Endothelial cell of umbilical vein (primary cell): ENCODE results near the gene FBLN2. TPM values are rescaled to one million over a fixed set of nuclear protein-coding genes. Genes with fewer than 3 reads are reported as not detected.

ENCODE experiments used
- BruUV-seq: library from RNA; stranded (reverse); fragments of 400-500 nt; replicated peaks from 2 replicates; lab custom pipeline; 2021; lab: Mats Ljungman, UMichigan
- CTCF ChIA-PET: fragments of 300-600, 350-600 bp; sonication (Branson Sonifier 250); formaldehyde crosslinking; loops from one replicate; lab custom pipeline; 2021; ENCODE audit warnings: antibody characterized with exemption, inconsistent platforms; lab: Charles Lee
- POLR2A ChIA-PET: fragments of 300-600, 350-600 bp; sonication (Branson Sonifier 250); formaldehyde crosslinking; loops from one replicate; lab custom pipeline; 2021; ENCODE audit warnings: antibody characterized with exemption, inconsistent platforms; lab: Charles Lee
- DNase-seq: peaks from one replicate; pipeline ENCODE4 v3.0.0-alpha.2; 2011; ENCODE audit warnings: low read depth, low spot score
- FAIRE-seq: peaks from 2 replicates; lab custom pipeline; 2011; peaks lifted over from hg19 to GRCh38; lab: Jason Lieb, UNC
- H2AFZ ChIP-seq: 2 replicates; pipeline ENCODE4 v1.6.0; 2012; ENCODE audit warnings: low read depth, low read length, control low read depth, inconsistent platforms
- H3K27ac ChIP-seq: 2 replicates; pipeline ENCODE4 v1.5.1; 2011; ENCODE audit warnings: low read depth, mild to moderate bottlenecking, control low read depth, low read length, moderate library complexity; ENCODE audit not compliant: insufficient read depth
- H3K27me3 ChIP-seq, 2 experiments: 2 replicates each; pipeline versions ENCODE4 v1.6.0 to v1.6.1; 2011; ENCODE audit warnings: low read length in 2 of 2, mixed read lengths in 1 of 2; ENCODE audit not compliant: control insufficient read depth in 2 of 2, insufficient read depth in 2 of 2
- H3K36me3 ChIP-seq, 2 experiments: 2 replicates in 1 of 2; 3 replicates in 1 of 2; pipeline ENCODE4 v1.5.1; 2011; ENCODE audit warnings: low read length in 2 of 2, mild to moderate bottlenecking in 1 of 2, moderate library complexity in 1 of 2; ENCODE audit not compliant: control insufficient read depth in 2 of 2, insufficient read depth in 2 of 2; ENCODE audit errors: extremely low read depth in 1 of 2
- H3K4me1 ChIP-seq: 3 replicates; pipeline ENCODE4 v1.5.1; 2011; ENCODE audit warnings: mild to moderate bottlenecking, low read length; ENCODE audit not compliant: control insufficient read depth, insufficient read depth; ENCODE audit errors: extremely low read depth
- H3K4me2 ChIP-seq: 2 replicates; pipeline ENCODE4 v1.6.1; 2011; ENCODE audit warnings: low read length, control low read depth, mixed read lengths; ENCODE audit not compliant: insufficient read depth
- H3K4me3 ChIP-seq, 3 experiments: fragments of 200-600 bp in 1 of 3; sonication (generic), shearing (Covaris generic) in 1 of 3; replicated peaks in 1 of 3; 2 replicates each; pipeline ENCODE4 v1.5.1; 2011 to 2016; ENCODE audit warnings: control low read depth in 3 of 3, low read length in 3 of 3, mild to moderate bottlenecking in 2 of 3, inconsistent platforms in 1 of 3, low read depth in 1 of 3, moderate library complexity in 1 of 3; ENCODE audit not compliant: insufficient read depth in 1 of 3
- H3K79me2 ChIP-seq: 2 replicates; pipeline ENCODE4 v1.6.0; 2012; ENCODE audit warnings: low read length, inconsistent platforms; ENCODE audit not compliant: control insufficient read depth, insufficient read depth
- H3K9ac ChIP-seq: replicated peaks from 2 replicates; pipeline ENCODE3; 2011; ENCODE audit warnings: low read length, control low read depth; ENCODE audit not compliant: insufficient read depth; ENCODE audit errors: extremely low read depth
- H3K9me1 ChIP-seq: replicated peaks from 3 replicates; pipeline ENCODE4 v1.6.0; 2011; ENCODE audit warnings: mild to moderate bottlenecking, low read length; ENCODE audit not compliant: control insufficient read depth, insufficient read depth; ENCODE audit errors: extremely low read depth
- H3K9me3 ChIP-seq: replicated peaks from 2 replicates; pipeline ENCODE4 v1.5.1; 2012; ENCODE audit warnings: low read length, inconsistent platforms; ENCODE audit not compliant: control insufficient read depth, insufficient read depth
- H4K20me1 ChIP-seq: replicated peaks from 2 replicates; pipeline ENCODE3; 2011; ENCODE audit warnings: mild to moderate bottlenecking, low read length; ENCODE audit not compliant: control insufficient read depth, insufficient read depth; ENCODE audit errors: extremely low read depth
- CTCF ChIP-seq, 2 donors: IDR thresholded peaks; 1 replicate in 1 of 2; 2 replicates in 1 of 2; pipeline ENCODE4 v1.5.1; 2011; ENCODE audit warnings: low read length in 2 of 2, mild to moderate bottlenecking in 2 of 2, moderate library complexity in 2 of 2, control low read depth in 1 of 2, inconsistent platforms in 1 of 2, low read depth in 1 of 2; ENCODE audit not compliant: insufficient read depth in 1 of 2; ENCODE audit errors: extremely low read depth in 1 of 2
- EZH2 ChIP-seq: IDR thresholded peaks from 2 replicates; pipeline ENCODE4 v1.6.1; 2012; ENCODE audit warnings: borderline replicate concordance, low read depth, mild to moderate bottlenecking, moderate library complexity, low read length, inconsistent platforms; ENCODE audit not compliant: severe bottlenecking
- FOS ChIP-seq: IDR thresholded peaks from 2 replicates; pipeline ENCODE4 v1.6.1; 2011; ENCODE audit warnings: mild to moderate bottlenecking, low read length, moderate library complexity, borderline replicate concordance; ENCODE audit not compliant: insufficient read depth
- GATA2 ChIP-seq: IDR thresholded peaks from 2 replicates; pipeline ENCODE4 v1.7.0; 2011; ENCODE audit warnings: low read depth, mild to moderate bottlenecking, moderate library complexity, mixed read lengths, low read length; ENCODE audit not compliant: insufficient read length, insufficient read depth
- JUN ChIP-seq: IDR thresholded peaks from 2 replicates; pipeline ENCODE4 v1.6.1; 2011; ENCODE audit warnings: borderline replicate concordance, low read depth; ENCODE audit not compliant: insufficient read length, insufficient read depth
- MAX ChIP-seq: IDR thresholded peaks from 2 replicates; pipeline ENCODE4 v1.6.1; 2011; ENCODE audit not compliant: insufficient read depth, insufficient read length
- MYC ChIP-seq: IDR thresholded peaks from one replicate; pipeline ENCODE4 v1.6.1; 2011; ENCODE audit warnings: mild to moderate bottlenecking, low read depth, low read length
- POLR2A ChIP-seq: IDR thresholded peaks from 2 replicates; pipeline ENCODE4 v1.6.1; 2012; ENCODE audit warnings: low read depth, mild to moderate bottlenecking, control low read depth, low read length
- POLR2AphosphoS5 ChIP-seq: IDR thresholded peaks from 2 replicates; pipeline ENCODE4 v1.6.1; 2012; ENCODE audit warnings: low read depth, mild to moderate bottlenecking, control low read depth, low read length, moderate library complexity; ENCODE audit not compliant: insufficient read depth
- dilution Hi-C: fragments of 300-500 bp; cut with MboI; formaldehyde crosslinking; loops from one replicate; pipeline ENCODE4 v1.15.0; 2019; ENCODE audit warnings: low sequenced_read_pairs; ENCODE audit not compliant: extremely low pct_ligation_motif_present
- intact Hi-C: fragments of 100-400 bp; cut with micrococcal nuclease; formaldehyde crosslinking; loops from one replicate; pipeline ENCODE4 v1.10.0; 2022
- polyA plus RNA-seq, 4 experiments: library from polyadenylated mRNA; depleted of rRNA in 3 of 4; stranded (reverse) in 3 of 4; unstranded in 1 of 4; fragments of >200 nt; gene quantifications; 2 replicates each; pipeline versions ENCODE4 v1.2.1 to v1.2.3, GENCODE V29; 2011 to 2012; ENCODE audit warnings: missing spikeins in 1 of 4
- total RNA-seq: library from RNA; stranded (reverse); gene quantifications from 2 replicates; pipeline ENCODE4 v1.2.3, GENCODE V29; 2021

The FBLN2 gene
- total and polyA plus RNA-seq, 2 donors (not counting 3 experiments of a cell fraction or from before 2014, with no cell fraction given): 1.4 to 1.9 TPM

GRCh38 chr3:13545952-13546454 is 2.9 kb upstream of the FBLN2 start:
- Histone ChIP-seq H3K4me1 (peaks cover 5% of the 10 kb centered on the region), H3K27ac (no peak overlapping the region), H3K27me3 (peaks cover 2 to 3% of the 10 kb centered on the region in 2 experiments), H3K4me3 (no peak overlapping the region), H2AFZ (no peak overlapping the region), H3K4me2 (no peak overlapping the region), H3K79me2 (no peaks in the 10 kb centered on the region), H3K9ac (no peak overlapping the region), H3K9me1 (no peaks in the 10 kb centered on the region), H4K20me1 (no peaks in the 10 kb centered on the region), H3K36me3 (no peaks in the 10 kb centered on the region), H3K9me3 (no peaks in the 10 kb centered on the region)
- POLR2A ChIA-PET: no interaction called here
- CTCF ChIA-PET: no interaction called here
- dilution Hi-C loops (no loop called here), intact Hi-C loops (no loop called here)
- no peak for TF ChIP-seq FOS
- TF ChIP-seq GATA2: no peak
- no peak for TF ChIP-seq EZH2
- TF ChIP-seq MAX: no peak
- no peak for TF ChIP-seq JUN
- TF ChIP-seq POLR2AphosphoS5: no peak
- no peak for TF ChIP-seq CTCF (IDR thresholded peaks at IDR 0.05; ENCODE audit: extremely low read depth in 1 of 2, insufficient read depth in 1 of 2, low read depth in 1 of 2, low read length in 2 of 2)
- no peak for TF ChIP-seq POLR2A
- no peak for TF ChIP-seq MYC
- FAIRE-seq (no peak), DNase-seq (no peak)
- BruUV-seq: no TSS peak
